GM12875 (cell line): ENCODE measurements around the gene MPDU1.

Experiments used
- H3K4me3 ChIP-seq: one replicate; pipeline ENCODE4 v1.5.1; 2011; ENCODE audit warnings: low read depth, low read length, control low read depth
- CTCF ChIP-seq: IDR thresholded peaks from 2 replicates; pipeline ENCODE4 v1.5.1; 2011; ENCODE audit warnings: low read depth, mild to moderate bottlenecking, control low read depth, inconsistent platforms, low read length, moderate library complexity, borderline replicate concordance; ENCODE audit not compliant: insufficient read depth

Gene MPDU1

GRCh38 chr17:7557147-7557764 lies 26.4 kb upstream of the MPDU1 start:
- no peak overlapping the region for H3K4me3 ChIP-seq
- TF ChIP-seq CTCF: no peak

GRCh38 chr17:7557775-7558543 lies 25.7 kb upstream of the MPDU1 start:
- H3K4me3 ChIP-seq: peak overlapping the region; percentile 36
- TF ChIP-seq CTCF: no peak

DNA sequence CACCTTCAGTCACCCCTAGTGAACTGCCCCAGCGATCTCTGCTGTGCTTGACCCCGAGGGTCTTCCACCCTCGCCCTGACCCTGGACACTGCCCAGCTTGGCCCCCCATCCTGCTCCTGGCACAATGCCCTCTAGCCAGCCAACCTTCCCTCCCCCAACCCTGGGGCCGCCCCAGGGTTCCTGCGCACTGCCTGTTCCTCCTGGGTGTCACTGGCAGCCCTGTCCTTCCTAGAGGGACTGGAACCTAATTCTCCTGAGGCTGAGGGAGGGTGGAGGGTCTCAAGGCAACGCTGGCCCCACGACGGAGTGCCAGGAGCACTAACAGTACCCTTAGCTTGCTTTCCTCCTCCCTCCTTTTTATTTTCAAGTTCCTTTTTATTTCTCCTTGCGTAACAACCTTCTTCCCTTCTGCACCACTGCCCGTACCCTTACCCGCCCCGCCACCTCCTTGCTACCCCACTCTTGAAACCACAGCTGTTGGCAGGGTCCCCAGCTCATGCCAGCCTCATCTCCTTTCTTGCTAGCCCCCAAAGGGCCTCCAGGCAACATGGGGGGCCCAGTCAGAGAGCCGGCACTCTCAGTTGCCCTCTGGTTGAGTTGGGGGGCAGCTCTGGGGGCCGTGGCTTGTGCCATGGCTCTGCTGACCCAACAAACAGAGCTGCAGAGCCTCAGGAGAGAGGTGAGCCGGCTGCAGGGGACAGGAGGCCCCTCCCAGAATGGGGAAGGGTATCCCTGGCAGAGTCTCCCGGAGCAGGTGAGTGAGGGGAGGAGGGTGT lies 24.9 kb upstream of the MPDU1 start, which contains the start of gene TNFSF13:
Gene TNFSF13 (plus strand): TSS at position 207 of the 776 bp plus-strand sequence. CDS start 290 bp downstream, at position 497.
- no peak for TF ChIP-seq CTCF
- peak within 1 kb of the TSS; percentile 36 for H3K4me3 ChIP-seq

- TF ChIP-seq CTCF: no peak
- H3K4me3 ChIP-seq: no peak overlapping the region
Observed at GRCh38 chr17:7559320-7560171, 24.1 kb upstream of the MPDU1 start.

DNA sequence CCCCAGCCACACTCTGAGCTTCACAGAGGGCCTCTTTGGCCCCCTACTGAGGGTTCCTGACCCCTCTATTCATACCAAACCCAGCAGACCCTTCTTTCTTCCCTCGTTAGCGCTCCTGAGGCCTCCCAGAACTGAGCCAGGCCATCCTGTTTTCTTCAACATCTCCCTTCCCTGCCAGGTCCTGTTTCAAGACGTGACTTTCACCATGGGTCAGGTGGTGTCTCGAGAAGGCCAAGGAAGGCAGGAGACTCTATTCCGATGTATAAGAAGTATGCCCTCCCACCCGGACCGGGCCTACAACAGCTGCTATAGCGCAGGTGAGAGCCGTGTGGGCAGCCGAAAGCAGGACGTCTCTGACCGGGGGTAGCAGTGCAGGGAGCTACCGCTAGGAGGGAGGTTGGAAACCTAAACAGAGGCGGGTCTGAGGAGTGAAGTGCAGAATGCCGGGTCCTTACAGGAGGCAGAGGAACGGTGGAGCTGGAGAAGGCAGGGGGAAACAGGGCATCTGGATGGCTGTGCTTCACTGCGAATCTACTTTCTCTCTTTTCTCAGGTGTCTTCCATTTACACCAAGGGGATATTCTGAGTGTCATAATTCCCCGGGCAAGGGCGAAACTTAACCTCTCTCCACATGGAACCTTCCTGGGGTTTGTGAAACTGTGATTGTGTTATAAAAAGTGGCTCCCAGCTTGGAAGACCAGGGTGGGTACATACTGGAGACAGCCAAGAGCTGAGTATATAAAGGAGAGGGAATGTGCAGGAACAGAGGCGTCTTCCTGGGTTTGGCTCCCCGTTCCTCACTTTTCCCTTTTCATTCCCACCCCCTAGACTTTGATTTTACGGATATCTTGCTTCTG lies 23.3 kb upstream of the MPDU1 start:
- H3K4me3 ChIP-seq: peak overlapping the region; percentile 22
- TF ChIP-seq CTCF: peak; percentile 84

- TF ChIP-seq CTCF: peak; percentile 94
Observed at GRCh38 chr17:7561028-7561575, 22.6 kb upstream of the MPDU1 start.

More at GRCh38 chr17:7561028-7561575, 22.6 kb upstream of the MPDU1 start:
- peak overlapping the region; percentile 87 for H3K4me3 ChIP-seq
